GM21717 (cell line): ENCODE data around the gene LIN37.

ENCODE experiments used
- ATAC-seq: cut with Tn5 transposase; IDR thresholded peaks from one replicate; pipeline ENCODE4 v1.9.1; 2021; ENCODE audit warnings: mild to moderate bottlenecking, moderate library complexity; ENCODE audit not compliant: unreplicated experiment

Gene LIN37, protein sequence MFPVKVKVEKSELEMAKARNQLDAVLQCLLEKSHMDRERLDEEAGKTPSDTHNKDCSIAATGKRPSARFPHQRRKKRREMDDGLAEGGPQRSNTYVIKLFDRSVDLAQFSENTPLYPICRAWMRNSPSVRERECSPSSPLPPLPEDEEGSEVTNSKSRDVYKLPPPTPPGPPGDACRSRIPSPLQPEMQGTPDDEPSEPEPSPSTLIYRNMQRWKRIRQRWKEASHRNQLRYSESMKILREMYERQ

GRCh38 chr19:35748106-35749020, at the start of gene LIN37:
Gene LIN37, plus strand, starts transcription at chr19:35748576. Its CDS starts 149 bp downstream, at chr19:35748725.
- ATAC-seq, result peak; percentile 53

DNA sequence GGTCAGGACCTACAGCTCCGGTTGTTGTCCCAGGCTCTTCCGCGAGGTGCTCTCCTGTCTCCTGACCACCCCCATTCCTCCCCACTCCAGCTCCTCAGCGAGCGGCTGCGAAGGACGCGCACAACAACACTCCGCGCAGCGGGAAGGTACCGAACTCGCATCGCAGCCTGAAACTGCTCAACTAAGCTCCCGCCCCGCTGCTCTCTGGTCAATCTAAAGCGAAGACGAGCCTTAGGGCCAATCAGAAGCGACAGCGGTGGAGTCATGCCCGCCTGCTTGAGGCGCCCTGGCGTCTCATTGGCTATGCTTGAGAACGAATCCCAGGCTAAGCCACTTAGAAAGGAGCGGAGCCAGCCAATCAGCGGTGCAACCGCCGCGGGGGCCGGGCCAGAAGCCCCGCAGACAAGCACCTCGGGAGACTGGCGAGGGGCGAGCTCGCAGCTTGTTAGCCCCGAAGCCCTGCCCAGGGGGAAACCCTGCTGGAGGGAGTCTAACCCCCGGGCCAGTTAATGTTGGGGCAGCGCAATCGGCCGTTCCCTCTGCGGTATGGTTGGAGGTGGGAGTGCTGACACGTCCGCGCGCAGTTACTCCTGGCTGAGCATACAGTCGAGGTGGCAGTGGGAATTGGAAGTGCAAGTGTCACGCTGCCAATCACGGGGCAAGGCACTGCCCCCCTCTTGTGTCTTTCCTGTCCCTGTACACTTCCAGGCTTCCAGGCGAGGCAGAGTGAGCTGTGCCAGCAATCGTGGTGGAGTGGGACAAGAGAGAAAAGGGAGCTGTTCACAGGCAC, 46.0 kb upstream of the LIN37 start:
- peak; percentile 84 for ATAC-seq

- no peak for ATAC-seq
Measured at GRCh38 chr19:35703343-35703742, 45.0 kb upstream of the LIN37 start.

GRCh38 chr19:35704218-35704617, 44.2 kb upstream of the LIN37 start, which contains the start of gene ZBTB32:
Gene ZBTB32, plus strand, starts transcription at chr19:35704558. Its CDS starts 10,069 bp downstream, at chr19:35714627.
- no peak for ATAC-seq

GRCh38 chr19:35708391-35708790, 40.0 kb upstream of the LIN37 start:
- no peak for ATAC-seq

DNA sequence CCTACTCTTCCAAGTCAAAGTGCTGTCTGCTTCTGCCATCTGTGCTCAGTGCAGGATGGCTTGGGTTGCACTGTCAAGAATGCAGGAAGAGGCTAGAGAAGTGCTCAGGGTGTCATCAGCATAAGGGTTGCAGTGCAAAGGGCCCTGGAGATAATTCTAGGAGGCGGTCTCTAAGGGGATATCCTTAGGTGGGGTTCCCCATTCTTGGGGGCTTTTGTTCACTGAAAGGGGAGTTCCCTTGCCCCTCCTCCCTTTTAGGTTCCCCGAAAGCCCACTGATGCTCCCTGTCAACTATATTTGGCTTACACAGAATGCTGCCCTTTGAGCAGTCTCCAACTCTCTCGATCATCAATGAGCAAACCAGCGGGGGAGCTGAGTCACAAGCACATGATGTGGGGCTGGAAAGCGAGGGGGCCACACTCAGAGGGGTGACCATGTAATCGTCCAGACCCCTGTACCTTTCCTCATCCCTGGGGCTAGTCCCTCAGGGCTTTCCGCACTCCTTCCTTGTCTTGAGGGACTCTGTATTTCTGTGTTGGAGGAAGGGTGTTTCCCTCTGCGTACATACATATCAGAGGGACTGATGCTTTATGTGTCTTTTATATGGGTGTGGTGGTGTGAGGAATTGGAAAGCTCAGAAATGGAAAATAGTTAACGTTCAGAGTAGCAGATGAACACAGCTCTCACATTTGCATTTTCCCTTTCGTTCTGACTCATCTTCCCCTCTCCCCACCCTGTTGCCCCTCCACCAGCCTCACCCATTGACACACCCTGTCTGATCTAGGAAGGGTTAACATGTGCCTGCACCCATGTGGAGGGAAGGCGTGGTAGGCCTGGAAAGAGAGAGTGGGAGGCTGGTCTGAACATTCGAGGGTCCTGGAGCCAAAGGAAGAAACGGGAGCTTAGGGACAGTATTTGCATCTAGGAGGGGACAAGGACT, 37.3 kb upstream of the LIN37 start:
- peak; percentile 28 for ATAC-seq

DNA sequence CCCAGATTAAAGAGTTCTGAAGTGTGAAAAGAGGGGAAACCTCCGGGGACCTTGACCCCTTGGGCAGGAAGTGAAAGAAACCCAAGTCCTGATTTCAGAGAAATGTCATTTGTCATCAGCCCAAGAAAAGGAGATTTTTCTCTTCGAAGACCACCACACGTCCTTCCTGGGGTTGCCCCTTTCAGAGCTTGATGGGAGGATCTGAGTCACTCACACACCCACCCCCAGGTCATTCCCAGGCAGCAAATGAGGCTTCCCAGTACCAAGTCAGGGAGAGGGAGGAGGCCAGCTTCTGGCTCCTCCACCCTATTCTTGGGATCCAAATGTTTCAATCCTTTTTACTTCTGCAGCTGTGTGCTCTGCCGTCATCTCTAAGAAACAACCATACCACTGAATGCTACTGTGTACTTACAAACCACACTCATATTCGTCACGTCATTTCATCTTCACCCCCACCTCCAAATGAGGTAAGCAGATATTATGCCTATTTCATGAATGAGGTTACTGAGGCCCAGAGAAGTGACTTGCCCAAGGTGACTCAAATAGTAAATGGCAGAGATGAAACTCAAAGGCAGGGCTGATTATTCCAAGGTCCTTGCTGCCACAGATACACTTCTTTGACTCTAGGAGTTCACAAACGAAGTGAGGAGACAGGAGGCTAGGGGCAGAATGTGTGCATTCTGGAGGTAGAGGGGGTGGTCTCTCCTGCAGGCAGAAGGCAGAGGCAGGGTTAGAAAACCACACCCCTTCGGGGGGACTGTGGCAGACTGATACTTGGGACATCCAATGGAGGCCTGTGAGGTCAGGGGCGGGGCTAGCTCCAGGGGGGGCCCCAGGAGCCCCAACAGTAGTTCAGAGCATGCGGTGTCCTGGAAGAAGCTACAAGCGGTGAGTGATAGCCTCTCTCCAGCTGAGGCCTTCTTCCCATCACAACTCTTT, 35.5 kb upstream of the LIN37 start:
- no peak for ATAC-seq

- ATAC-seq, result no peak
Measured at GRCh38 chr19:35713506-35713850, 34.9 kb upstream of the LIN37 start.

DNA sequence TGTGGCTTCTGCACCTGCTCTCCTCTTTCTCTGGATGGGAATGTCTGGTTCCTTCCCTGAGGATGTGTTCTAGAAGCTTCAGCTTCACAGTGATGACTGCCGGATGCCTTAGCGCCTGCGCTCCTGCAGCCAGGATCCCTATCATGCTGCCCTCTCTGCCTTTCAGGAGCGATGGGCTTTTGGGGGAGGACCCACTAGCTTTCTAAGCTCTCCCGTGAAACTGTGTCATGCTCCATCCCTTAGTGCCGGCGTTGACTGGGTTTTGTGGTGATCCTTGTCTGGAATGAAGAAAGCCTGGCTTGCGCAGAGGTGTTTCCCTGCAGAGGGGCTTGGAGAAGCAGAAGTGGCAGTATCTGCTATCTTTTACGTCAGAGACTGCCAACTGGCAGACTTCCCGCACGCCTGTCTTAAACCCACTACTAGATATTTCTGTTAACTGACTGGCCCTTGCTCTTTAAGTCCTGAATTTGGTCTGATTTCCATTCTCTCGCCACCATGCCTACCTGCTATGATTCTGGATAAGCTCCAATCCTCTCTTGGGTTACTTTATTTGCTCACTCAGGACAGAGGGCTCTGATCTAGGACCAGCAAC, 34.4 kb upstream of the LIN37 start:
- no peak for ATAC-seq

- no peak for ATAC-seq
Measured at GRCh38 chr19:35714601-35715354, 33.6 kb upstream of the LIN37 start.

GRCh38 chr19:35715355-35715809, 33.0 kb upstream of the LIN37 start:
- no peak for ATAC-seq

GRCh38 chr19:35715981-35716800, 32.2 kb upstream of the LIN37 start:
- no peak for ATAC-seq

- peak; percentile 49 for ATAC-seq
Measured at GRCh38 chr19:35716801-35717664, 31.3 kb upstream of the LIN37 start.

- ATAC-seq, result no peak
Measured at GRCh38 chr19:35717665-35718344, 30.6 kb upstream of the LIN37 start, which contains the start of gene KMT2B. Gene KMT2B, plus strand, starts transcription at chr19:35718003. Its CDS starts 16 bp downstream, at chr19:35718019.

GRCh38 chr19:35718345-35719041, 29.9 kb upstream of the LIN37 start:
- no peak for ATAC-seq
